K562 (cell line): ENCODE data around the gene ANXA4.

Experiments used
- CTCF ChIP-seq, 3 experiments: IDR thresholded peaks in 2 of 3; conservative IDR thresholded peaks in 1 of 3; 2 replicates each; pipeline ENCODE4 v1.5.1; 2011 to 2012; ENCODE audit warnings: low read length in 3 of 3, mild to moderate bottlenecking in 3 of 3, control low read depth in 2 of 3, improper control_type of control experiment in 1 of 3, inconsistent platforms in 1 of 3, low read depth in 1 of 3, mixed read lengths in 1 of 3, moderate library complexity in 1 of 3; ENCODE audit not compliant: insufficient read depth in 2 of 3
- HSF4 ChIP-seq: fragments of 250-450 bp; sonication (Bioruptor Pico); IDR thresholded peaks from 2 replicates; pipeline ENCODE4 v2.1.2; 2022; ENCODE audit warnings: mild to moderate bottlenecking, moderate library complexity, borderline replicate concordance
- JUN ChIP-seq, 2 experiments: sonication (generic) in 1 of 2; formaldehyde crosslinking in 1 of 2; IDR thresholded peaks; 2 replicates each; pipeline versions ENCODE4 v1.6.1 to v1.8.0; 2012 to 2022; ENCODE audit warnings: borderline replicate concordance in 2 of 2, mild to moderate bottlenecking in 2 of 2, improper control_type of control experiment in 1 of 2, low read depth in 1 of 2, low read length in 1 of 2, missing genetic modification reagents in 1 of 2
- RCOR1 ChIP-seq, 2 experiments: IDR thresholded peaks; 2 replicates each; pipeline ENCODE4 v1.6.1; 2012; ENCODE audit warnings: low read depth in 2 of 2, low read length in 2 of 2, borderline replicate concordance in 1 of 2, improper control_type of control experiment in 1 of 2
- SP1 ChIP-seq: sonication (generic); formaldehyde crosslinking; IDR thresholded peaks from 2 replicates; pipeline ENCODE4 v1.8.1; 2022; ENCODE audit warnings: mild to moderate bottlenecking, missing genetic modification reagents
- ZNF239 ChIP-seq: fragments of 250-450 bp; sonication (Bioruptor Pico); IDR thresholded peaks from 2 replicates; pipeline ENCODE4 v1.4.0; 2020; ENCODE audit warnings: mild to moderate bottlenecking
- TF ChIP-seq, protein P1 (sequence below): sonication (generic); formaldehyde crosslinking; IDR thresholded peaks from 2 replicates; pipeline ENCODE4 v1.9.0; 2022; ENCODE audit warnings: mild to moderate bottlenecking, missing genetic modification reagents
- TF ChIP-seq, protein P2 (sequence below): sonication (generic); formaldehyde crosslinking; IDR thresholded peaks from 2 replicates; pipeline ENCODE4 v1.8.0; 2022; ENCODE audit warnings: mild to moderate bottlenecking, low read depth, missing genetic modification reagents

DNA sequence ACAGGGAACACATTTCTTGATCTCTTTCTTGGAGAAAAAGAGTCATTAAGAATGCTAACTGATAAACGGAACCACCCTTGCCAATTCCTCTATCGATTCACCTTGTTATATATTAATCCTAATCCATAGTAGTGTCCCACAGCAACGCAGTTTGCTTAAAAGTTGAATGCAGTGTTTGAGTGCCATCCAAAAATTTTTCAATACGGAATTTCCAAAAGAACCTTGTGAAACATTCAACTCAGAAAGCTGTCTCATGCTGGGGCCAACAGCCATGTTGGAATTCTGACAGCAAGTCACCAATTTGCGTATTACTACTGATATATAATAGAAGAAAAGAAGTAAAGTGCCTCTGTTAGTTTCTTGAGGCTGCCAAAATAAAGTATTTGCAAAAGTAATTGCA, 42.3 kb downstream of the ANXA4 start:
- no peak for TF ChIP-seq SP1 (CRISPR knock-in tag)
- TF ChIP-seq, protein P1, sequence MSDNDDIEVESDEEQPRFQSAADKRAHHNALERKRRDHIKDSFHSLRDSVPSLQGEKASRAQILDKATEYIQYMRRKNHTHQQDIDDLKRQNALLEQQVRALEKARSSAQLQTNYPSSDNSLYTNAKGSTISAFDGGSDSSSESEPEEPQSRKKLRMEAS (CRISPR knock-in tag), result no peak
- no peak for TF ChIP-seq JUN (IDR thresholded peaks at IDR 0.05; ENCODE audit: borderline replicate concordance, low read depth, low read length)
- no peak for TF ChIP-seq JUN (CRISPR knock-in tag; IDR thresholded peaks at IDR 0.05; ENCODE audit: borderline replicate concordance)
- no peak for TF ChIP-seq CTCF (IDR thresholded peaks at IDR 0.05 in 2 of 3, conservative IDR thresholded peaks at IDR 0.05 in 1 of 3; ENCODE audit: insufficient read depth in 2 of 3, low read depth in 1 of 3, low read length in 3 of 3)
- TF ChIP-seq RCOR1 (IDR thresholded peaks at IDR 0.05; ENCODE audit: borderline replicate concordance in 1 of 2, low read depth in 2 of 2, low read length in 2 of 2), result no peak
- TF ChIP-seq, protein P2, sequence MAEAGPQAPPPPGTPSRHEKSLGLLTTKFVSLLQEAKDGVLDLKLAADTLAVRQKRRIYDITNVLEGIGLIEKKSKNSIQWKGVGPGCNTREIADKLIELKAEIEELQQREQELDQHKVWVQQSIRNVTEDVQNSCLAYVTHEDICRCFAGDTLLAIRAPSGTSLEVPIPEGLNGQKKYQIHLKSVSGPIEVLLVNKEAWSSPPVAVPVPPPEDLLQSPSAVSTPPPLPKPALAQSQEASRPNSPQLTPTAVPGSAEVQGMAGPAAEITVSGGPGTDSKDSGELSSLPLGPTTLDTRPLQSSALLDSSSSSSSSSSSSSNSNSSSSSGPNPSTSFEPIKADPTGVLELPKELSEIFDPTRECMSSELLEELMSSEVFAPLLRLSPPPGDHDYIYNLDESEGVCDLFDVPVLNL (CRISPR knock-in tag), result no peak
- no peak for TF ChIP-seq HSF4 (CRISPR knock-in tag)
- TF ChIP-seq ZNF239, result no peak
